PC-3 (cell line): ENCODE results near the gene NAGS. TPM values are rescaled to one million over a fixed set of nuclear protein-coding genes. Genes with fewer than 3 reads are reported as not detected.
A peak's percentile ranks its signal among the peaks of the same experiment; 100 is the strongest.

Source experiments
- ATAC-seq: fragments of 200-7000 bp; cut with Tn5 transposase; 2 replicates; pipeline ENCODE4 v1.9.1; 2020; ENCODE audit warnings: mild to moderate bottlenecking, moderate library complexity
- BruUV-seq: library from RNA; stranded (reverse); fragments of 400-500 nt; replicated peaks from 2 replicates; lab custom pipeline; 2021; lab: Mats Ljungman, UMichigan
- CTCF ChIA-PET: fragments of 300-600 bp; sonication (Branson Sonifier 250); formaldehyde crosslinking; loops from one replicate; lab custom pipeline; 2022; ENCODE audit warnings: antibody characterized with exemption; lab: Charles Lee
- POLR2A ChIA-PET: fragments of 300-600 bp; sonication (Branson Sonifier 250); formaldehyde crosslinking; loops from one replicate; lab custom pipeline; 2022; ENCODE audit warnings: antibody characterized with exemption; ENCODE audit not compliant: unreplicated experiment; lab: Charles Lee
- DNase-seq: peaks from one replicate; pipeline ENCODE4 v3.0.0-alpha.2; 2015
- H2AFZ ChIP-seq: fragments of 300-600 bp; sonication (generic); 2 replicates; pipeline ENCODE4 v1.6.0; 2016; ENCODE audit warnings: antibody characterized with exemption, low read length
- H3F3A ChIP-seq: fragments of 300-600 bp; sonication (generic); one replicate; pipeline ENCODE4 v1.6.0; 2017; ENCODE audit warnings: antibody characterized with exemption, low read length, control low read depth, mild to moderate bottlenecking; ENCODE audit not compliant: unreplicated experiment
- H3K27ac ChIP-seq: fragments of 300-600 bp; sonication (generic); 2 replicates; pipeline ENCODE4 v1.5.1; 2016; ENCODE audit warnings: mild to moderate bottlenecking, low read length
- H3K27me3 ChIP-seq: fragments of 300-600 bp; sonication (generic); 2 replicates; pipeline ENCODE4 v1.6.1; 2016; ENCODE audit warnings: low read length, mixed read lengths
- H3K36me3 ChIP-seq: fragments of 300-600 bp; sonication (generic); 2 replicates; pipeline ENCODE4 v1.6.1; 2016; ENCODE audit warnings: low read depth, mixed run types, low read length, mixed read lengths
- H3K4me1 ChIP-seq: fragments of 300-600 bp; sonication (generic); 2 replicates; pipeline ENCODE4 v1.5.1; 2016; ENCODE audit warnings: low read length; ENCODE audit not compliant: insufficient read depth
- H3K4me2 ChIP-seq: fragments of 300-600 bp; sonication (generic); 2 replicates; pipeline ENCODE4 v1.6.0; 2016; ENCODE audit warnings: low read length
- H3K4me3 ChIP-seq: fragments of 300-600 bp; sonication (generic); 2 replicates; pipeline ENCODE4 v1.5.1; 2016; ENCODE audit warnings: mild to moderate bottlenecking, low read length, mixed read lengths
- H3K79me2 ChIP-seq: fragments of 300-600 bp; sonication (generic); 2 replicates; pipeline ENCODE4 v1.6.1; 2017; ENCODE audit warnings: low read length, mixed read lengths
- H3K9ac ChIP-seq: fragments of 300-600 bp; sonication (generic); 2 replicates; pipeline ENCODE4 v1.6.0; 2016; ENCODE audit warnings: mild to moderate bottlenecking, low read length
- H3K9me2 ChIP-seq: fragments of 300-600 bp; sonication (generic); replicated peaks from 2 replicates; pipeline ENCODE4 v1.6.1; 2016; ENCODE audit warnings: mixed run types, low read length, mixed read lengths
- H3K9me3 ChIP-seq: fragments of 300-600 bp; sonication (generic); 2 replicates; pipeline ENCODE4 v1.6.1; 2016; ENCODE audit warnings: low read length, mixed read lengths
- H4K20me1 ChIP-seq: fragments of 300-600 bp; sonication (generic); 2 replicates; pipeline ENCODE4 v1.6.1; 2016; ENCODE audit warnings: low read length, mixed read lengths
- CTCF ChIP-seq: fragments of 300-600 bp; sonication (generic); conservative IDR thresholded peaks from 2 replicates; pipeline ENCODE4 v1.5.1; 2017; ENCODE audit warnings: antibody characterized with exemption, low read depth, mild to moderate bottlenecking, low read length
- EZH2 ChIP-seq: fragments of 300-600 bp; sonication (generic); IDR thresholded peaks from one replicate; pipeline ENCODE4 v1.6.1; 2017; ENCODE audit warnings: antibody characterized with exemption, mild to moderate bottlenecking, low read length; ENCODE audit not compliant: unreplicated experiment
- EZH2phosphoT487 ChIP-seq: fragments of 300-600 bp; sonication (generic); IDR thresholded peaks from 2 replicates; pipeline ENCODE4 v1.6.1; 2018; ENCODE audit warnings: mild to moderate bottlenecking, antibody characterized with exemption, low read length, borderline replicate concordance
- intact Hi-C: fragments of 100-400 bp; cut with micrococcal nuclease; formaldehyde crosslinking; loops from 2 replicates; pipeline ENCODE4 v1.9.0; 2023
- total RNA-seq: library from RNA; depleted of rRNA; stranded (reverse); fragments of >200 nt; gene quantifications from 2 replicates; pipeline ENCODE4 v1.2.3, GENCODE V29; 2014

Gene NAGS
- total RNA-seq, 1 experiment from 2014 or later = 13.5 TPM

DNA sequence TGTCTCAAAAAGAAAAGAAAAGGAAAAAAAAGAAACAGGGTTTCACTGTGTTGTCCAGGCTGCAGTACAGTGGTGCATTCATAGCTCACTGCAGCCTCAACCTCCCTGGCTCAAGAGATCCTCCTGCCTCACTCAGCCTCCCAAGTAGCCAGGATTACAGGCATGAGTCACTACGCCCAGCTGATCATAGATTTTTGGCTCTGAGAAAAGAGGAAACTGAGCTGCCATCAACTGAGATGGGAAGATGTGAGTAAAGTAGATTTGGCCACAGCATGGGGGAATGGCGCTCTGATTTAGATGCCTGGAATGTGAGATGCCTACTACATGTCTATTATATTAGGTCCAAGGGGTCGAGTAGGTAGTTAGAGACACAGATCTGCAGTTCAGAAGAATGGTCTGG, 5.9 kb upstream of the NAGS start:
- no peaks in the 10 kb centered on the region for H3K27me3 ChIP-seq
- CTCF ChIA-PET = interaction anchor here (0.6 to 1.6 kb wide), 3 partner anchors 27 to 365 kb away, joined by 3 to 7 read pairs (median 3); partner anchors contain the start of gene FAM171A2
- TF ChIP-seq EZH2 (no peak), CTCF (no peak), EZH2phosphoT487 (no peak)
- H3K9me2 ChIP-seq = no peaks in the 10 kb centered on the region
- intact Hi-C loops = no loop called here
- H3K4me2 ChIP-seq = no peak overlapping the region
- POLR2A ChIA-PET = no interaction called here
- no peak overlapping the region for H3K27ac ChIP-seq
- no peak overlapping the region for H2AFZ ChIP-seq
- ATAC-seq (no peak), DNase-seq (peak; percentile 39)
- H3K9ac ChIP-seq = no peak overlapping the region
- H3F3A ChIP-seq = peaks cover 4% of the 10 kb centered on the region
- H4K20me1 ChIP-seq = no peaks in the 10 kb centered on the region
- no peaks in the 10 kb centered on the region for H3K79me2 ChIP-seq
- no peaks in the 10 kb centered on the region for H3K9me3 ChIP-seq
- BruUV-seq = no TSS peak
- peaks cover 20% of the 10 kb centered on the region for H3K4me1 ChIP-seq
- no peak overlapping the region for H3K4me3 ChIP-seq
- no peaks in the 10 kb centered on the region for H3K36me3 ChIP-seq

GRCh38 chr17:43999024-43999423, 5.4 kb upstream of the NAGS start:
- intact Hi-C loops = no loop called here
- no peaks in the 10 kb centered on the region for H4K20me1 ChIP-seq
- H3K36me3 ChIP-seq = no peaks in the 10 kb centered on the region
- no peaks in the 10 kb centered on the region for H3K79me2 ChIP-seq
- peaks cover 4% of the 10 kb centered on the region for H3F3A ChIP-seq
- no peak overlapping the region for H3K4me2 ChIP-seq
- H3K4me1 ChIP-seq = peaks cover 20% of the 10 kb centered on the region
- TF ChIP-seq EZH2 (no peak), EZH2phosphoT487 (no peak), CTCF (no peak)
- H3K4me3 ChIP-seq = no peak overlapping the region
- ATAC-seq (no peak), DNase-seq (no peak)
- BruUV-seq = no TSS peak
- H3K9me3 ChIP-seq = no peaks in the 10 kb centered on the region
- H3K27me3 ChIP-seq = no peaks in the 10 kb centered on the region
- ChIA-PET CTCF (interaction anchor here (0.6 to 1.6 kb wide), 3 partner anchors 28 to 365 kb away, joined by 3 to 7 read pairs (median 3); partner anchors contain the start of gene FAM171A2), POLR2A (no interaction called here)
- no peak overlapping the region for H3K27ac ChIP-seq
- H3K9me2 ChIP-seq = no peaks in the 10 kb centered on the region
- no peak overlapping the region for H3K9ac ChIP-seq
- H2AFZ ChIP-seq = no peak overlapping the region

DNA sequence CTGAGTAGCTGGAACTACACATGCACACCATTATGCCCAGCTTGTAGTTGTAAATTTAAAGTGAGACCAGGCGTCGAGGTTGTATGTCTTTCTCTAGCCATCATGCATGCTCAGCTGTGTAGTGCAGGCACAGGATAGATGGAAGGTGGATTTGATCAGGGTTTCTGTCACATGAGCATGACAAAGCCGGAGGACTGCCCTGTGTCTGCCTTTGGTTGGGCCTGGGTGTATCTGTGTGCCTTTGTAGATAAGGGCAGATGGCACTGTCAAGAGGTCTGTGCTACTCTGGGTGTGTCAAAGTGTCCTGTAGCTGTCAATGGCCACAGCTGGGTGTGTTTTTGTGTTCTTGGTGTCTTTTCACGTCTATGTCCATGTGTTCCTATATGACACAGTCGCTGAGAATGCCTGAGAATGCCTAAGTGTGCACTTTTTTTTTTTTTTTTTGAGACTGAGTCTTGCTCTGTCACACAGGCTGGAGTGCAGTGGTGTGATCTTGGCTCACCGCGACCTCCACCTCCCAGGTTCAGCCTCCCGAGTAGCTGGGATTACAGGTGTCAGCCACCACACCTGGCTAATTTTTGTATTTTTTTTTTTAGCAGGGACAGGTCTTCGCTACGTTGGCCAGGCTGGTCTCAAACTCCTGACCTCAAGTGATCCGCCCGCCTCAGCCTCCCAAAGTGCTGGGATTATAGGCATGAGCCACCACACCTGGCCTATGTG, 4.1 kb upstream of the NAGS start:
- DNase-seq = no peak
- CTCF ChIA-PET = interaction anchor here (0.6 kb wide), 1 partner anchor 65 kb away, joined by 7 read pairs; no protein-coding TSS in a partner anchor
- Histone ChIP-seq H3F3A (peaks cover 4% of the 10 kb centered on the region), H3K79me2 (peaks cover 5% of the 10 kb centered on the region; the same call in 1 of the 2 replicates), H3K9me2 (no peaks in the 10 kb centered on the region), H3K4me1 (peaks cover 14% of the 10 kb centered on the region), H4K20me1 (no peaks in the 10 kb centered on the region), H3K4me3 (no peak overlapping the region), H3K9ac (no peak overlapping the region), H3K27ac (no peak overlapping the region), H3K4me2 (no peak overlapping the region), H3K9me3 (no peaks in the 10 kb centered on the region), H3K27me3 (no peaks in the 10 kb centered on the region), H3K36me3 (no peaks in the 10 kb centered on the region), H2AFZ (no peak overlapping the region)
- no peak for ATAC-seq
- intact Hi-C loops = no loop called here
- POLR2A ChIA-PET = no interaction called here
- no peak for TF ChIP-seq EZH2
- BruUV-seq = no TSS peak
